Spinal cord (tissue), 10 donors: Measurements from ENCODE around the gene WDR35. TPM values are rescaled to one million over a fixed set of nuclear protein-coding genes. Genes with fewer than 3 reads are reported as not detected.
"Not testable (repeated sequence)": the region's sequence is repeated elsewhere in the genome, so short reads cannot be mapped to it uniquely, and the experiment has no call there.

Experiments used
- DNase-seq, 6 donors: peaks; one replicate each; pipeline versions ENCODE4 v3.0.0 to v3.0.0-alpha.2; 2013 to 2015; ENCODE audit warnings: low spot score in 6 of 6, low read depth in 4 of 6
- H3K27ac ChIP-seq: one replicate; pipeline ENCODE4 v1.5.1; 2013; ENCODE audit warnings: low read depth, low read length, control low read depth
- H3K27me3 ChIP-seq: one replicate; pipeline ENCODE4 v1.6.1; 2013; ENCODE audit warnings: low read length; ENCODE audit not compliant: control insufficient read depth, insufficient read depth
- H3K36me3 ChIP-seq: one replicate; pipeline ENCODE4 v1.6.1; 2013; ENCODE audit warnings: low read length; ENCODE audit not compliant: control insufficient read depth, insufficient read depth
- H3K4me1 ChIP-seq: one replicate; pipeline ENCODE4 v1.6.1; 2013; ENCODE audit warnings: low read length; ENCODE audit not compliant: control insufficient read depth, insufficient read depth
- H3K4me3 ChIP-seq: one replicate; pipeline ENCODE4 v1.5.1; 2013; ENCODE audit warnings: low read depth, low read length, control low read depth
- H3K9me3 ChIP-seq: one replicate; pipeline ENCODE4 v1.6.1; 2013; ENCODE audit warnings: low read length; ENCODE audit not compliant: control insufficient read depth, insufficient read depth
- WGBS: methylation state at CpG from one replicate; pipeline ENCODE4 v1.1.5; 2013; ENCODE audit warnings: missing lambda C conversion rate; ENCODE audit not compliant: insufficient coverage; 5-methylcytosine and 5-hydroxymethylcytosine counted together
- polyA plus RNA-seq, 2 donors: library from polyadenylated mRNA; unstranded; fragments of 120-200 nt; gene quantifications; one replicate each; pipeline ENCODE4 v1.2.1, GENCODE V29; 2013; ENCODE audit not compliant: insufficient read length in 2 of 2
- total RNA-seq, 2 donors: library from RNA; depleted of rRNA in 1 of 2; stranded (reverse); fragments of 120-200 nt in 1 of 2; fragments of >200 nt in 1 of 2; gene quantifications; one replicate each; pipeline versions ENCODE4 v1.2.3 to v1.2.4, GENCODE V29; 2013 to 2014
- donor health status: healthy.

Gene WDR35
- total and polyA plus RNA-seq, 4 donors, result 15.1 to 28.4 (median 22.7) TPM

- Histone ChIP-seq H3K9me3 (no peaks in the 10 kb centered on the region), H3K27ac (no peak overlapping the region), H3K4me3 (no peak overlapping the region), H3K36me3 (no peaks in the 10 kb centered on the region), H3K4me1 (no peaks in the 10 kb centered on the region), H3K27me3 (no peaks in the 10 kb centered on the region)
- 100% methylated on average over 1 of the region's 4 CpGs for WGBS
- no peak for DNase-seq
Measured at GRCh38 chr2:19947184-19947940, 42.5 kb downstream of the WDR35 start.

GRCh38 chr2:19944205-19944845 is 45.6 kb downstream of the WDR35 start:
- WGBS, result no CpG with 5 or more reads among the region's 2 CpGs
- DNase-seq, result no peak
- Histone ChIP-seq H3K36me3 (no peaks in the 10 kb centered on the region), H3K4me3 (no peak overlapping the region), H3K9me3 (no peaks in the 10 kb centered on the region), H3K27ac (no peak overlapping the region), H3K27me3 (no peaks in the 10 kb centered on the region), H3K4me1 (no peaks in the 10 kb centered on the region)

GRCh38 chr2:19943189-19943588 is 46.7 kb downstream of the WDR35 start:
- Histone ChIP-seq H3K4me3 (no peak overlapping the region), H3K9me3 (no peaks in the 10 kb centered on the region), H3K36me3 (no peaks in the 10 kb centered on the region), H3K27me3 (no peaks in the 10 kb centered on the region), H3K27ac (no peak overlapping the region), H3K4me1 (no peaks in the 10 kb centered on the region)
- WGBS, result no CpG with 5 or more reads among the region's 1 CpG
- DNase-seq, result no peak

GRCh38 chr2:19942199-19942598 is 47.7 kb downstream of the WDR35 start:
- no peaks in the 10 kb centered on the region for H3K9me3 ChIP-seq
- H3K4me3 ChIP-seq, result no peak overlapping the region
- H3K27ac ChIP-seq, result no peak overlapping the region
- H3K36me3 ChIP-seq, result no peaks in the 10 kb centered on the region
- DNase-seq, result no peak
- no peaks in the 10 kb centered on the region for H3K4me1 ChIP-seq
- H3K27me3 ChIP-seq, result no peaks in the 10 kb centered on the region

- no peaks in the 10 kb centered on the region for H3K36me3 ChIP-seq
- H3K4me3 ChIP-seq, result no peak overlapping the region
- DNase-seq, result no peak
- no peaks in the 10 kb centered on the region for H3K27me3 ChIP-seq
- H3K9me3 ChIP-seq, result no peaks in the 10 kb centered on the region
- WGBS, result no CpG with 5 or more reads among the region's 4 CpGs
- no peaks in the 10 kb centered on the region for H3K4me1 ChIP-seq
- no peak overlapping the region for H3K27ac ChIP-seq
Measured at GRCh38 chr2:19937004-19937403, 52.9 kb downstream of the WDR35 start.

- H3K4me3 ChIP-seq, result no peak overlapping the region
- no peak for DNase-seq
- H3K27ac ChIP-seq, result no peak overlapping the region
- H3K36me3 ChIP-seq, result no peaks in the 10 kb centered on the region
- H3K9me3 ChIP-seq, result no peaks in the 10 kb centered on the region
- 100% methylated on average over 1 of the region's 2 CpGs for WGBS
- H3K27me3 ChIP-seq, result no peaks in the 10 kb centered on the region
- H3K4me1 ChIP-seq, result no peaks in the 10 kb centered on the region
Measured at GRCh38 chr2:19936203-19936602, 53.7 kb downstream of the WDR35 start.

- Histone ChIP-seq H3K27me3 (no peaks in the 10 kb centered on the region), H3K27ac (no peak overlapping the region), H3K9me3 (no peaks in the 10 kb centered on the region), H3K4me3 (no peak overlapping the region), H3K4me1 (no peaks in the 10 kb centered on the region), H3K36me3 (peaks cover 6% of the 10 kb centered on the region)
- peak in 1 of 6 donors; percentile 20 for DNase-seq
- 63% methylated on average over 1 of the region's 5 CpGs for WGBS
Measured at GRCh38 chr2:19933351-19933981, 56.4 kb downstream of the WDR35 start.

- H3K27ac ChIP-seq, result no peak overlapping the region
- H3K27me3 ChIP-seq, result no peaks in the 10 kb centered on the region
- H3K9me3 ChIP-seq, result peaks cover 3% of the 10 kb centered on the region
- peaks cover 6% of the 10 kb centered on the region for H3K36me3 ChIP-seq
- DNase-seq, result peak in 1 of 6 donors; percentile 3
- no peaks in the 10 kb centered on the region for H3K4me1 ChIP-seq
- WGBS, result 63% methylated on average over 2 of the region's 2 CpGs
- H3K4me3 ChIP-seq, result no peak overlapping the region
Measured at GRCh38 chr2:19932928-19933327, 57.0 kb downstream of the WDR35 start.

GRCh38 chr2:19929226-19929625 is 60.7 kb downstream of the WDR35 start:
- Histone ChIP-seq H3K27me3 (no peaks in the 10 kb centered on the region), H3K9me3 (peaks cover 3% of the 10 kb centered on the region), H3K36me3 (peaks cover 6% of the 10 kb centered on the region), H3K27ac (no peak overlapping the region), H3K4me1 (no peaks in the 10 kb centered on the region), H3K4me3 (no peak overlapping the region)
- no peak for DNase-seq

- H3K36me3 ChIP-seq, DNase-seq, H3K27ac ChIP-seq, H3K9me3 ChIP-seq, H3K4me3 ChIP-seq, H3K4me1 ChIP-seq, H3K27me3 ChIP-seq: not testable (repeated sequence)
- no CpG with 5 or more reads among the region's 1 CpG for WGBS
Measured at GRCh38 chr2:19927816-19928215, 62.1 kb downstream of the WDR35 start.
